Thoracic aorta (tissue), 2 donors: ENCODE measurements around the gene CLEC5A. TPM values are rescaled to one million over a fixed set of nuclear protein-coding genes. Genes with fewer than 3 reads are reported as not detected.

Experiments used
- ATAC-seq: fragments of 150-250 bp; one replicate; pipeline ENCODE4 v1.8.0; 2017; ENCODE audit warnings: low read depth; ENCODE audit not compliant: insufficient number of reproducible peaks, low FRiP score
- DNase-seq: peaks from one replicate; pipeline ENCODE4 v3.0.0-alpha.2; 2020; ENCODE audit warnings: low spot score
- H3K27ac ChIP-seq, 2 donors: fragments of 200-600 bp; sonication (generic); 1 replicate in 1 of 2; 2 replicates in 1 of 2; pipeline ENCODE4 v1.5.1; 2016; ENCODE audit warnings: mild to moderate bottlenecking in 2 of 2, moderate library complexity in 2 of 2
- H3K27me3 ChIP-seq: fragments of 200-600 bp; sonication (generic); replicated peaks from 2 replicates; pipeline ENCODE4 v1.6.0; 2016; ENCODE audit warnings: mild to moderate bottlenecking; ENCODE audit not compliant: insufficient read depth
- H3K36me3 ChIP-seq: fragments of 200-600 bp; sonication (generic); one replicate; pipeline ENCODE4 v1.5.1; 2016
- H3K4me1 ChIP-seq, 2 donors: fragments of 200-600 bp; sonication (generic); 1 replicate in 1 of 2; 2 replicates in 1 of 2; pipeline versions ENCODE4 v1.5.1 to v1.6.0; 2016; ENCODE audit warnings: low read depth in 2 of 2, mild to moderate bottlenecking in 1 of 2; ENCODE audit not compliant: control insufficient read depth in 1 of 2
- H3K4me3 ChIP-seq: fragments of 200-600 bp; sonication (generic); 2 replicates; pipeline ENCODE4 v1.5.1; 2016; ENCODE audit warnings: mild to moderate bottlenecking
- H3K9me3 ChIP-seq: fragments of 200-600 bp; sonication (generic); 2 replicates; pipeline ENCODE4 v1.5.1; 2016
- CTCF ChIP-seq: fragments of 200-600 bp; sonication (generic); IDR thresholded peaks from one replicate; pipeline ENCODE4 v1.5.1; 2019; ENCODE audit warnings: antibody characterized with exemption
- total RNA-seq, 2 donors: library from RNA; depleted of rRNA; stranded (reverse); fragments of >200 nt; gene quantifications; one replicate each; pipeline versions ENCODE4 v1.1.0 to v1.2.3, GENCODE V29; 2016

CLEC5A gene
- total RNA-seq, 2 donors from 2014 or later = 3.0 to 3.7 TPM

GRCh38 chr7:141956084-141956483, 9.3 kb upstream of the CLEC5A start:
- no peak for DNase-seq
- Histone ChIP-seq H3K36me3 (no peaks in the 10 kb centered on the region), H3K4me1 (no peaks in the 10 kb centered on the region), H3K27ac (no peak overlapping the region), H3K4me3 (no peak overlapping the region), H3K27me3 (no peaks in the 10 kb centered on the region), H3K9me3 (no peaks in the 10 kb centered on the region)
- ATAC-seq = no peak
- TF ChIP-seq CTCF = no peak

GRCh38 chr7:141954334-141954733, 7.6 kb upstream of the CLEC5A start:
- no peak for DNase-seq
- no peaks in the 10 kb centered on the region for H3K36me3 ChIP-seq
- H3K4me1 ChIP-seq = no peaks in the 10 kb centered on the region
- TF ChIP-seq CTCF = no peak
- no peak overlapping the region for H3K27ac ChIP-seq
- H3K27me3 ChIP-seq = no peaks in the 10 kb centered on the region
- no peak overlapping the region for H3K4me3 ChIP-seq
- ATAC-seq = no peak
- no peaks in the 10 kb centered on the region for H3K9me3 ChIP-seq

GRCh38 chr7:141952461-141952860, 5.7 kb upstream of the CLEC5A start:
- no peak for TF ChIP-seq CTCF
- H3K27ac ChIP-seq = no peak overlapping the region
- no peaks in the 10 kb centered on the region for H3K4me1 ChIP-seq
- no peaks in the 10 kb centered on the region for H3K27me3 ChIP-seq
- DNase-seq (no peak), ATAC-seq (no peak)
- H3K9me3 ChIP-seq = no peaks in the 10 kb centered on the region
- H3K4me3 ChIP-seq = no peak overlapping the region
- no peaks in the 10 kb centered on the region for H3K36me3 ChIP-seq

GRCh38 chr7:141950806-141951205, 4.0 kb upstream of the CLEC5A start:
- Histone ChIP-seq H3K27me3 (no peaks in the 10 kb centered on the region), H3K4me3 (no peak overlapping the region), H3K4me1 (no peaks in the 10 kb centered on the region), H3K9me3 (no peaks in the 10 kb centered on the region), H3K27ac (no peak overlapping the region), H3K36me3 (no peaks in the 10 kb centered on the region)
- no peak for ATAC-seq
- no peak for TF ChIP-seq CTCF
- no peak for DNase-seq

GRCh38 chr7:141949911-141950310, 3.1 kb upstream of the CLEC5A start:
- H3K27ac ChIP-seq = no peak overlapping the region
- no peaks in the 10 kb centered on the region for H3K27me3 ChIP-seq
- no peak overlapping the region for H3K4me3 ChIP-seq
- H3K9me3 ChIP-seq = no peaks in the 10 kb centered on the region
- H3K4me1 ChIP-seq = no peaks in the 10 kb centered on the region
- ATAC-seq (no peak), DNase-seq (no peak)
- no peaks in the 10 kb centered on the region for H3K36me3 ChIP-seq
- no peak for TF ChIP-seq CTCF
